Keratinocyte (primary cell): ENCODE measurements around the gene MAGI1. TPM values are rescaled to one million over a fixed set of nuclear protein-coding genes. Genes with fewer than 3 reads are reported as not detected.

Experiments
- DNase-seq: peaks from one replicate; pipeline ENCODE4 v3.0.0-alpha.2; 2011; ENCODE audit warnings: low read depth, missing footprints, low spot score
- FAIRE-seq: peaks from 2 replicates; lab custom pipeline; 2011; peaks lifted over from hg19 to GRCh38; lab: Jason Lieb, UNC
- H2AFZ ChIP-seq: 2 replicates; pipeline ENCODE4 v1.6.0; 2012; ENCODE audit warnings: low read length, control low read depth, inconsistent platforms; ENCODE audit not compliant: control insufficient read depth
- H3K27ac ChIP-seq: 2 replicates; pipeline ENCODE4 v1.5.1; 2011; ENCODE audit warnings: low read length; ENCODE audit not compliant: control insufficient read depth, insufficient read depth
- H3K27me3 ChIP-seq: 3 replicates; pipeline ENCODE4 v1.6.0; 2011; ENCODE audit warnings: low read length; ENCODE audit not compliant: control insufficient read depth, insufficient read depth; ENCODE audit errors: extremely low read depth
- H3K36me3 ChIP-seq, 2 experiments: 2 replicates in 1 of 2; 3 replicates in 1 of 2; pipeline ENCODE4 v1.5.1; 2011; ENCODE audit warnings: low read length in 2 of 2, mild to moderate bottlenecking in 1 of 2; ENCODE audit not compliant: control insufficient read depth in 2 of 2, insufficient read depth in 2 of 2; ENCODE audit errors: extremely low read depth in 1 of 2
- H3K4me1 ChIP-seq: 3 replicates; pipeline ENCODE4 v1.5.1; 2011; ENCODE audit warnings: low read length; ENCODE audit not compliant: control insufficient read depth, insufficient read depth; ENCODE audit errors: extremely low read depth
- H3K4me2 ChIP-seq: 3 replicates; pipeline ENCODE4 v1.6.0; 2011; ENCODE audit warnings: low read depth, low read length; ENCODE audit not compliant: control insufficient read depth, insufficient read depth; ENCODE audit errors: extremely low read depth
- H3K4me3 ChIP-seq, 3 experiments: fragments of 200-600 bp in 1 of 3; sonication (generic) in 1 of 3; 2 replicates in 2 of 3; 3 replicates in 1 of 3; pipeline ENCODE4 v1.5.1; 2011 to 2016; ENCODE audit warnings: low read length in 3 of 3, mild to moderate bottlenecking in 3 of 3, control low read depth in 2 of 3, inconsistent platforms in 1 of 3, low read depth in 1 of 3, mixed read lengths in 1 of 3, mixed run types in 1 of 3, moderate library complexity in 1 of 3; ENCODE audit not compliant: control insufficient read depth in 2 of 3, insufficient read depth in 2 of 3; ENCODE audit errors: extremely low read depth in 1 of 3
- H3K79me2 ChIP-seq: 2 replicates; pipeline ENCODE4 v1.6.0; 2012; ENCODE audit warnings: low read length; ENCODE audit not compliant: control insufficient read depth, insufficient read depth
- H3K9ac ChIP-seq: 3 replicates; pipeline ENCODE4 v1.6.0; 2011; ENCODE audit warnings: low read length; ENCODE audit not compliant: control insufficient read depth, insufficient read depth; ENCODE audit errors: extremely low read depth
- H3K9me1 ChIP-seq: 3 replicates; pipeline ENCODE4 v1.6.0; 2011; ENCODE audit warnings: low read length; ENCODE audit not compliant: control insufficient read depth, insufficient read depth; ENCODE audit errors: extremely low read depth
- H3K9me3 ChIP-seq: 2 replicates; pipeline ENCODE4 v1.5.1; 2012; ENCODE audit warnings: low read depth, low read length; ENCODE audit not compliant: control insufficient read depth
- H4K20me1 ChIP-seq: 3 replicates; pipeline ENCODE4 v1.6.0; 2011; ENCODE audit warnings: low read length; ENCODE audit not compliant: control insufficient read depth, insufficient read depth; ENCODE audit errors: extremely low read depth
- EZH2 ChIP-seq: IDR thresholded peaks from one replicate; pipeline ENCODE4 v1.6.1; 2012; ENCODE audit warnings: inconsistent platforms, mild to moderate bottlenecking, low read length, moderate library complexity
- dilution Hi-C: fragments of 300-500 bp; cut with MboI; formaldehyde crosslinking; loops from one replicate; pipeline ENCODE4 v1.7.0; 2020; ENCODE audit warnings: low sequenced_read_pairs; ENCODE audit not compliant: extremely low pct_ligation_motif_present
- polyA plus RNA-seq, 5 experiments: library from polyadenylated mRNA; depleted of rRNA in 3 of 5; stranded (reverse) in 3 of 5; stranded (forward) in 1 of 5; unstranded in 1 of 5; fragments of >200 nt; gene quantifications; 1 replicate in 1 of 5; 2 replicates in 3 of 5; 3 replicates in 1 of 5; pipeline versions ENCODE4 v1.2.1 to v1.2.3, GENCODE V29; 2011 to 2012; ENCODE audit warnings: missing spikeins in 2 of 5, low read depth in 1 of 5, low replicate concordance in 1 of 5
- TF ChIP-seq, protein P1 (sequence below), 3 experiments: IDR thresholded peaks in 1 of 3; conservative IDR thresholded peaks in 1 of 3; optimal IDR thresholded peaks in 1 of 3; 2 replicates in 2 of 3; 3 replicates in 1 of 3; pipeline versions ENCODE3 to v1.5.1; 2011; ENCODE audit warnings: low read length in 3 of 3, mild to moderate bottlenecking in 3 of 3, moderate library complexity in 2 of 3, control low read depth in 1 of 3, inconsistent platforms in 1 of 3; ENCODE audit not compliant: insufficient read depth in 2 of 3; ENCODE audit errors: extremely low read depth in 1 of 3

MAGI1 gene
- polyA plus RNA-seq, 1 donor (not counting 4 experiments of a cell fraction or from before 2014, with no cell fraction given): 10.9 TPM

DNA sequence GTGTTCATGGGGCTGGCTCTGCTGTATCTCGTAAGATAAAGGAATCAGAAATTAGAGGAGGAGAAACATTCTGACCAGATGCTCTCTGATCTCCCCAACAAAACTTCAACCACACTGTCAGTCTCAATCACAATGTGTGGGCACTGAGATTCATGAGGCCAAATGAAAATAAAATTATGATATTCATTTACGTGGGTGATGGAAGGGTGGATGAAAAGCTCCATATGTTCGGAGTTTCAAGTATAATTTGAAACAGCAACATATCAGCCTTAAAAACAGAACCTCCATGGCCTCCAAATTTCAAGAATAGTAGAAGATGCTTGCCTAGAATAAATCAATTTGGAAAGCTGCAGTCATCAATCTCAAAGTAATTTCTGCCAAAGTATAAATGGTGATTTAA, 363.7 kb downstream of the MAGI1 start:
- peaks cover 6% of the 10 kb centered on the region for H4K20me1 ChIP-seq
- TF ChIP-seq, protein P1, sequence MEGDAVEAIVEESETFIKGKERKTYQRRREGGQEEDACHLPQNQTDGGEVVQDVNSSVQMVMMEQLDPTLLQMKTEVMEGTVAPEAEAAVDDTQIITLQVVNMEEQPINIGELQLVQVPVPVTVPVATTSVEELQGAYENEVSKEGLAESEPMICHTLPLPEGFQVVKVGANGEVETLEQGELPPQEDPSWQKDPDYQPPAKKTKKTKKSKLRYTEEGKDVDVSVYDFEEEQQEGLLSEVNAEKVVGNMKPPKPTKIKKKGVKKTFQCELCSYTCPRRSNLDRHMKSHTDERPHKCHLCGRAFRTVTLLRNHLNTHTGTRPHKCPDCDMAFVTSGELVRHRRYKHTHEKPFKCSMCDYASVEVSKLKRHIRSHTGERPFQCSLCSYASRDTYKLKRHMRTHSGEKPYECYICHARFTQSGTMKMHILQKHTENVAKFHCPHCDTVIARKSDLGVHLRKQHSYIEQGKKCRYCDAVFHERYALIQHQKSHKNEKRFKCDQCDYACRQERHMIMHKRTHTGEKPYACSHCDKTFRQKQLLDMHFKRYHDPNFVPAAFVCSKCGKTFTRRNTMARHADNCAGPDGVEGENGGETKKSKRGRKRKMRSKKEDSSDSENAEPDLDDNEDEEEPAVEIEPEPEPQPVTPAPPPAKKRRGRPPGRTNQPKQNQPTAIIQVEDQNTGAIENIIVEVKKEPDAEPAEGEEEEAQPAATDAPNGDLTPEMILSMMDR (optimal IDR thresholded peaks at IDR 0.05 in 1 of 3, IDR thresholded peaks at IDR 0.05 in 1 of 3, conservative IDR thresholded peaks at IDR 0.05 in 1 of 3; ENCODE audit: extremely low read depth in 1 of 3, insufficient read depth in 2 of 3, low read length in 3 of 3): no peak
- TF ChIP-seq EZH2: no peak
- peaks cover 2% of the 10 kb centered on the region for H3K4me1 ChIP-seq
- no peaks in the 10 kb centered on the region for H3K9me3 ChIP-seq
- no peak overlapping the region for H2AFZ ChIP-seq
- H3K79me2 ChIP-seq: no peaks in the 10 kb centered on the region
- no peaks in the 10 kb centered on the region for H3K9me1 ChIP-seq
- FAIRE-seq (no peak), DNase-seq (no peak)
- no peaks in the 10 kb centered on the region for H3K36me3 ChIP-seq
- dilution Hi-C loops: no loop called here
- H3K4me3 ChIP-seq: no peak overlapping the region
- H3K27ac ChIP-seq: no peak overlapping the region
- H3K4me2 ChIP-seq: no peak overlapping the region
- no peak overlapping the region for H3K9ac ChIP-seq
- H3K27me3 ChIP-seq: no peaks in the 10 kb centered on the region

DNA sequence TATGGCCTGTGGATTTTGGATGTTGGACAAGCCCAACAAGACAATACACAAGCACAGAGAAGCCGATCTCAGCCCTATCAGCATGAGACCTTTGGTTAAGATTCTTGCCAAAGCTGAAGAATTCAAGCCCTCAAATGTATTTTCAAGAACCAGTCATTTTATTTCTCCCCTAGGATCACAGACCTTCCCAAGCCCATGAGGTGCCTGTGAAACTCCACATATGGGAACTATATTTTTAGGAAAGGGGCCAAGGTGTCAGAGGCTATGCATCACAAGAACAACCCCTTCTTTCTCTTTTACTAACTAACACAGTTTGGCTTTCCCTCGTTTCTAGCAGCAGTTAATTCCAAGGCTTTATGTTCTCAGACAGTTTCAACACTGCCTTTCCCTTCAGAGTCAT, 364.5 kb downstream of the MAGI1 start:
- H3K9ac ChIP-seq: no peak overlapping the region
- no peak for DNase-seq
- FAIRE-seq: no peak

More for the DNA sequence above, 364.5 kb downstream of the MAGI1 start:
- peaks cover 2% of the 10 kb centered on the region for H3K4me1 ChIP-seq
- H4K20me1 ChIP-seq: peaks cover 6% of the 10 kb centered on the region
- TF ChIP-seq EZH2: no peak
- TF ChIP-seq, protein P1 (optimal IDR thresholded peaks at IDR 0.05 in 1 of 3, IDR thresholded peaks at IDR 0.05 in 1 of 3, conservative IDR thresholded peaks at IDR 0.05 in 1 of 3; ENCODE audit: extremely low read depth in 1 of 3, insufficient read depth in 2 of 3, low read length in 3 of 3): no peak
- H3K9me3 ChIP-seq: no peaks in the 10 kb centered on the region
- no peak overlapping the region for H2AFZ ChIP-seq
- no peaks in the 10 kb centered on the region for H3K9me1 ChIP-seq
- H3K36me3 ChIP-seq: no peaks in the 10 kb centered on the region
- no peaks in the 10 kb centered on the region for H3K79me2 ChIP-seq
- dilution Hi-C loops: no loop called here
- no peak overlapping the region for H3K4me3 ChIP-seq
- H3K27me3 ChIP-seq: no peaks in the 10 kb centered on the region
- no peak overlapping the region for H3K4me2 ChIP-seq
- H3K27ac ChIP-seq: no peak overlapping the region
